RWPE2 (cell line): ENCODE results near the gene NUTM2F.

Experiments
- ATAC-seq: fragments of 200-7000 bp; cut with Tn5 transposase; 3 replicates; pipeline ENCODE4 v1.9.1; 2021; ENCODE audit warnings: low read depth
- DNase-seq: peaks from one replicate; pipeline ENCODE4 v3.0.0-alpha.2; 2020; ENCODE audit warnings: low spot score
- H3K27ac ChIP-seq: fragments of 450-650 bp; 2 replicates; pipeline ENCODE4 v1.5.1; 2017; ENCODE audit warnings: mild to moderate bottlenecking; ENCODE audit not compliant: poor library complexity, severe bottlenecking
- H3K27me3 ChIP-seq: fragments of 250-450 bp; sonication (Bioruptor Pico); 2 replicates; pipeline ENCODE4 v1.5.1; 2021; ENCODE audit warnings: mild to moderate bottlenecking, moderate library complexity; ENCODE audit not compliant: insufficient read depth, poor library complexity, severe bottlenecking
- H3K36me3 ChIP-seq: fragments of 250-450 bp; sonication (Bioruptor Pico); 2 replicates; pipeline ENCODE4 v1.5.1; 2020; ENCODE audit warnings: low read depth, mild to moderate bottlenecking, moderate library complexity
- H3K4me1 ChIP-seq: fragments of 250-450 bp; sonication (Bioruptor Pico); 2 replicates; pipeline ENCODE4 v1.5.1; 2021; ENCODE audit warnings: mild to moderate bottlenecking, moderate library complexity; ENCODE audit not compliant: insufficient read depth, poor library complexity, severe bottlenecking
- H3K4me3 ChIP-seq: fragments of 250-450 bp; sonication (Bioruptor Pico); 2 replicates; pipeline ENCODE4 v1.5.1; 2021; ENCODE audit warnings: mild to moderate bottlenecking, moderate library complexity; ENCODE audit not compliant: severe bottlenecking
- H3K9me3 ChIP-seq: fragments of 250-450 bp; sonication (Bioruptor Pico); 2 replicates; pipeline ENCODE4 v1.5.1; 2021; ENCODE audit warnings: mild to moderate bottlenecking, moderate library complexity; ENCODE audit not compliant: severe bottlenecking
- TF ChIP-seq, protein P1 (sequence below): fragments of 450-650 bp; IDR thresholded peaks from one replicate; pipeline ENCODE4 v1.5.1; 2017; ENCODE audit warnings: mild to moderate bottlenecking, moderate library complexity; ENCODE audit not compliant: poor library complexity, severe bottlenecking

Gene NUTM2F

DNA sequence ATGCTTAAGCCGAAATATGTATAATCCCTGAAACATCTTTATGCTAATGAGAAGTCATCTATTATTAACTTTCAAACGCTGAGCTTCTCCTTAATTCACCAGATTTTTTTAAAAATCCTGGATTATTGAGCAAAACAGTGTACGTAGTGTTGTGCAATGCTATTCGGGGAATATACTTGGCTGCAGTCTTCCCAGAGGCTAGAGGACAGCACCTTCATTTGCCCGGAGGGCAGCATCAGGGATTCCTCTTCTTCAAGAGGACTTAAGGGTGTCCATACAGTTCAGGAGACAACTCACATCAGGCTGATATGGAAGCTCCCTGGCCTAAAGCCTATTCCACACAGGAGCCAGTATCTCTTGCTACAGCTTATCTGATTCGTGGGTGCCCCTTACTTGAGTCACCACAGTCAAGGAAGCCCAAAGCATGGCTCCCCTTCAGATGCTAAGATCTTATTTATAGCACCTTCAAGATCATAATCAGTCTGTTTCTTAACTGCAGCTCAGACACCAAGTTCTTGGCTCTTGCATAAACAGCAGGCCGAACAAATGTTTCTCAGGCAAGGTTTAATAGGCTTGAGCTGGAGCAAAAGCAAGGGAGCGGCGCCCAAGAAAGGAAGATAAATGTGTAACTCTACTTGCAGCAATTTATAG, 29.4 kb downstream of the NUTM2F start:
- H3K27me3 ChIP-seq, result no peaks in the 10 kb centered on the region
- no peaks in the 10 kb centered on the region for H3K9me3 ChIP-seq
- H3K4me1 ChIP-seq, result no peaks in the 10 kb centered on the region
- no peak overlapping the region for H3K4me3 ChIP-seq
- peaks cover 7% of the 10 kb centered on the region for H3K36me3 ChIP-seq
- H3K27ac ChIP-seq, result no peak overlapping the region
- DNase-seq (no peak), ATAC-seq (no peak)
- TF ChIP-seq, protein P1, sequence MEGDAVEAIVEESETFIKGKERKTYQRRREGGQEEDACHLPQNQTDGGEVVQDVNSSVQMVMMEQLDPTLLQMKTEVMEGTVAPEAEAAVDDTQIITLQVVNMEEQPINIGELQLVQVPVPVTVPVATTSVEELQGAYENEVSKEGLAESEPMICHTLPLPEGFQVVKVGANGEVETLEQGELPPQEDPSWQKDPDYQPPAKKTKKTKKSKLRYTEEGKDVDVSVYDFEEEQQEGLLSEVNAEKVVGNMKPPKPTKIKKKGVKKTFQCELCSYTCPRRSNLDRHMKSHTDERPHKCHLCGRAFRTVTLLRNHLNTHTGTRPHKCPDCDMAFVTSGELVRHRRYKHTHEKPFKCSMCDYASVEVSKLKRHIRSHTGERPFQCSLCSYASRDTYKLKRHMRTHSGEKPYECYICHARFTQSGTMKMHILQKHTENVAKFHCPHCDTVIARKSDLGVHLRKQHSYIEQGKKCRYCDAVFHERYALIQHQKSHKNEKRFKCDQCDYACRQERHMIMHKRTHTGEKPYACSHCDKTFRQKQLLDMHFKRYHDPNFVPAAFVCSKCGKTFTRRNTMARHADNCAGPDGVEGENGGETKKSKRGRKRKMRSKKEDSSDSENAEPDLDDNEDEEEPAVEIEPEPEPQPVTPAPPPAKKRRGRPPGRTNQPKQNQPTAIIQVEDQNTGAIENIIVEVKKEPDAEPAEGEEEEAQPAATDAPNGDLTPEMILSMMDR, result no peak

DNA sequence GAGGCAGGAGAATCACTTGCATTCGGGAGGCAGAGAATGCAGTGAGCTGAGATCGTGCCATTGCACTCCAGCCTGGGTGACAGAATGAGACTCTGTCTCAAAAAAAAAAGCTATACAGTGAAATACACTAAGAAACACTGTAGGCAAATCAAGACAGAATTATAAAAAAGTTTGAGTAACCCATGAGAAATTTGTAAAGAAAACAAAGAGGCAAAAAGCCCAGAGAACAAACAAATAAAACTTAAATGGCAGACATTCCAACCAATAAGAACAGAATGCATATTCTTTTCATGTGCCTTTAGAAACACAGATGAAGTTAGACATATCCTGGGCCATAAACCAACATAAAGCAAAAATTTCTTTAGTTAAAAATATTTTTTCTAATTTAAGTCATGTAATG, 38.8 kb downstream of the NUTM2F start:
- H3K27me3 ChIP-seq, result no peaks in the 10 kb centered on the region
- H3K9me3 ChIP-seq, result no peaks in the 10 kb centered on the region
- no peak overlapping the region for H3K4me3 ChIP-seq
- DNase-seq (no peak), ATAC-seq (no peak)
- no peak overlapping the region for H3K27ac ChIP-seq
- H3K36me3 ChIP-seq, result peaks cover 12% of the 10 kb centered on the region
- TF ChIP-seq, protein P1, result no peak
- H3K4me1 ChIP-seq, result no peaks in the 10 kb centered on the region

DNA sequence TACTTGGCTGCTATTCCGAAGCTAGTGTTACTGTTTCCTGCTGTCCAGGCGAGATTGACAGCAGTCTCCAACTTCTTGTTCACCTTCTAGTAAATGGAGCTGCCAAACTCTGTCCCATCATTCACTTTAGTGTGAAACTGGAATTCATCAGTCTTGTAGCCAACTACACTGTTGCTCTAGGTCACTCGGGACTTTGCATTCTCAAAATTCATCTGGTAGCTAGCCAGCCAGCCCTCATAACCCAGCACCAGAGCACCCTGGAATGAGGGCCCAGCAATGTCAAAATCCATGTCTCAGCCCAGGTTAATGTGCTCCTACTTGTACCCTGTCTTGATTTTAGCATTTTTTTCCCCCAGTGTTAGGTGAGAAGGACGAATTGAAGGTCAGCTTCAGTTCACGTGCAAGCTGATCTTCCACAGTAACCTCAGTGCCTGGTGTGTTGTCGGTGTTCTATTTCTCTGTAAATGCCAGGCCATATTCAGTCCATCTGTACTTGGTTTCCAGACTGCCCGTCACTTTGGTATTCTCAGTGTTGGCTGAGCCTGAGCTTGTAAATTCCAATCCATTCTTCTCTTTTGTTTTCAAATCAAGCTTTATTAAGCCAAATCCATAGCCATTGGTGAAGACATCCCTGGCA, 40.4 kb downstream of the NUTM2F start:
- H3K4me1 ChIP-seq, result no peaks in the 10 kb centered on the region
- H3K27me3 ChIP-seq, result no peaks in the 10 kb centered on the region
- no peak overlapping the region for H3K27ac ChIP-seq
- TF ChIP-seq, protein P1, result no peak
- no peak overlapping the region for H3K4me3 ChIP-seq
- DNase-seq, result no peak
- ATAC-seq, result no peak
- H3K36me3 ChIP-seq, result peaks cover 12% of the 10 kb centered on the region
- no peaks in the 10 kb centered on the region for H3K9me3 ChIP-seq

DNA sequence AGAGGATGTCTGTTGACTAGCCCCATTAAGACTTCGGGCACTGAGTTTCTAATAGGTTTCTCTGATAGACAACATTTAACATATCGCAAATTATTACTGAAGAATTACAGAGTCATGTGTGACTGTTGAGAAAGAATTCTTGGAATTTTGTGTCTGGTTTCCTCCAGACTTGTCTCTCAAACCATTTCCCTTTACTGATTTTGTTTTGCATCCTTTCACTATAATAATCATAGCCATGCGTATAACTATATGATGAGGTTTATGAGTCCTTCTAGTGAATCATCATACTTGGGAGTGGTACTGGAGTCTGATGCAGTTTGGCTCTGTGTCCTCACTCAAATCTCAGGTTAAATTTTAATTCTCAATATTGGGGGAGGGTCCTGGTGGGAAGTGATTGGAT, 42.3 kb downstream of the NUTM2F start:
- Histone ChIP-seq H3K27me3 (no peaks in the 10 kb centered on the region), H3K36me3 (peaks cover 12% of the 10 kb centered on the region), H3K27ac (no peak overlapping the region), H3K4me1 (no peaks in the 10 kb centered on the region), H3K4me3 (no peak overlapping the region), H3K9me3 (no peaks in the 10 kb centered on the region)
- DNase-seq, result no peak
- TF ChIP-seq, protein P1, result no peak
- no peak for ATAC-seq

DNA sequence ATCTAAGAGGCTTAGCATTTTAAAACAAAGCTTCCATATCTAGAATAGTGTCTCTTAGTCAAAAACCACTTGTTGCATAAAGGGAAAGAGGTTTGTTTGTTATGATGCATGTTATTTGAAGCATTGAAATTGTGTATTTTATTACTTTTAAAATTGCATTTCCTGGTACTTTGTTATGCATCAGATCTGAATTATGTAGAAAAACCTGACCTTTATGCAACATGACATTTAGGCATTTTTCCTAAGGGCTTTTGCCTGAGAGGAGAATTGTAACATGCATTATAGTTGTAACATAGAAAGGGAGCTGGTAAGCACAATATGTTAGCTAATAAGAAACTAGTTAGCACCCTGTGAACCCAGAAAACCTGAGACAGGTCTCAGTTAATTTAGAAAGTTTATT, 47.3 kb downstream of the NUTM2F start:
- Histone ChIP-seq H3K27ac (no peak overlapping the region), H3K36me3 (peaks cover 9% of the 10 kb centered on the region), H3K4me1 (peaks cover 12% of the 10 kb centered on the region), H3K9me3 (no peaks in the 10 kb centered on the region), H3K27me3 (no peaks in the 10 kb centered on the region), H3K4me3 (no peak overlapping the region)
- DNase-seq (no peak), ATAC-seq (no peak)
- TF ChIP-seq, protein P1, result no peak
